Fibroblast of lung (primary cell): ENCODE results near the gene ATP11C. TPM values are rescaled to one million over a fixed set of nuclear protein-coding genes. Genes with fewer than 3 reads are reported as not detected.
A peak's percentile ranks its signal among the peaks of the same experiment; 100 is the strongest.

Experiments used
- DNase-seq, 2 donors: peaks; one replicate each; pipeline versions ENCODE4 v3.0.0 to v3.0.0-alpha.2; 2010; ENCODE audit warnings: low read depth in 2 of 2
- H2AFZ ChIP-seq: 2 replicates; pipeline ENCODE4 v1.5.1; 2012; ENCODE audit warnings: low read length, control low read depth, inconsistent platforms
- H3K27ac ChIP-seq: 2 replicates; pipeline ENCODE4 v1.5.1; 2011; ENCODE audit warnings: low read length, control low read depth; ENCODE audit not compliant: insufficient read depth
- H3K27me3 ChIP-seq: 2 replicates; pipeline ENCODE4 v1.5.1; 2011; ENCODE audit warnings: mild to moderate bottlenecking, low read length; ENCODE audit not compliant: control insufficient read depth, insufficient read depth
- H3K36me3 ChIP-seq: 2 replicates; pipeline ENCODE4 v1.5.1; 2011; ENCODE audit warnings: low read length; ENCODE audit not compliant: control insufficient read depth, insufficient read depth
- H3K4me1 ChIP-seq: 2 replicates; pipeline ENCODE4 v1.5.1; 2011; ENCODE audit warnings: low read length; ENCODE audit not compliant: control insufficient read depth, insufficient read depth; ENCODE audit errors: extremely low read depth
- H3K4me2 ChIP-seq: 2 replicates; pipeline ENCODE4 v1.5.1; 2011; ENCODE audit warnings: low read length, control low read depth; ENCODE audit not compliant: insufficient read depth; ENCODE audit errors: extremely low read depth
- H3K4me3 ChIP-seq, 4 experiments: fragments of 200-600 bp in 1 of 4; sonication (generic) in 1 of 4; replicated peaks in 1 of 4; 2 replicates each; pipeline ENCODE4 v1.5.1; 2011 to 2016; ENCODE audit warnings: low read length in 4 of 4, low read depth in 3 of 4, mild to moderate bottlenecking in 3 of 4, control low read depth in 2 of 4, inconsistent platforms in 1 of 4, mixed read lengths in 1 of 4; ENCODE audit not compliant: insufficient read depth in 1 of 4; ENCODE audit errors: control extremely low read depth in 1 of 4
- H3K79me2 ChIP-seq: 2 replicates; pipeline ENCODE4 v1.5.1; 2012; ENCODE audit warnings: mild to moderate bottlenecking, low read length, inconsistent platforms; ENCODE audit not compliant: control insufficient read depth, insufficient read depth
- H3K9ac ChIP-seq: 2 replicates; pipeline ENCODE4 v1.5.1; 2011; ENCODE audit warnings: mild to moderate bottlenecking, low read length, control low read depth; ENCODE audit not compliant: insufficient read depth
- H3K9me3 ChIP-seq: 2 replicates; pipeline ENCODE4 v1.5.1; 2012; ENCODE audit warnings: low read depth, low read length; ENCODE audit not compliant: control insufficient read depth, insufficient read depth
- H4K20me1 ChIP-seq: 2 replicates; pipeline ENCODE4 v1.5.1; 2011; ENCODE audit warnings: low read length; ENCODE audit not compliant: control insufficient read depth, insufficient read depth; ENCODE audit errors: extremely low read depth
- CTCF ChIP-seq, 2 donors: IDR thresholded peaks in 1 of 2; conservative IDR thresholded peaks in 1 of 2; 1 replicate in 1 of 2; 2 replicates in 1 of 2; pipeline ENCODE4 v1.5.1; 2011 to 2012; ENCODE audit warnings: low read length in 2 of 2, control low read depth in 1 of 2, inconsistent platforms in 1 of 2, low read depth in 1 of 2, mild to moderate bottlenecking in 1 of 2
- EZH2 ChIP-seq: IDR thresholded peaks from 2 replicates; pipeline ENCODE4 v1.5.1; 2012; ENCODE audit warnings: low read length, control low read depth, mild to moderate bottlenecking; ENCODE audit errors: missing control alignments
- polyA plus RNA-seq, 2 donors: library from polyadenylated mRNA; depleted of rRNA in 1 of 2; stranded (reverse) in 1 of 2; unstranded in 1 of 2; fragments of >200 nt; gene quantifications; 2 replicates each; pipeline ENCODE4 v1.2.1, GENCODE V29; 2011 to 2012; ENCODE audit warnings: missing spikeins in 1 of 2
- total RNA-seq: library from RNA; depleted of rRNA; stranded (reverse); fragments of >200 nt; gene quantifications from 2 replicates; pipeline ENCODE4 v1.2.1, GENCODE V29; 2014

The ATP11C gene
- total and polyA plus RNA-seq, 2 donors (not counting 1 experiment from before 2014, with no cell fraction given) = 47.7 to 68.0 TPM

GRCh38 chrX:139851730-139852129 is 81.1 kb downstream of the ATP11C start:
- Histone ChIP-seq H4K20me1 (no peaks in the 10 kb centered on the region), H3K9me3 (no peaks in the 10 kb centered on the region), H3K36me3 (no peaks in the 10 kb centered on the region), H3K79me2 (no peaks in the 10 kb centered on the region), H3K9ac (no peak overlapping the region), H2AFZ (no peak overlapping the region), H3K4me1 (no peaks in the 10 kb centered on the region), H3K27me3 (no peaks in the 10 kb centered on the region), H3K27ac (no peak overlapping the region), H3K4me3 (no peak overlapping the region), H3K4me2 (no peak overlapping the region)
- DNase-seq = peak in 1 of 2 donors; percentile 77
- no peak for TF ChIP-seq EZH2
- TF ChIP-seq CTCF (conservative IDR thresholded peaks at IDR 0.05 in 1 of 2, IDR thresholded peaks at IDR 0.05 in 1 of 2; ENCODE audit: low read depth in 1 of 2, low read length in 2 of 2) = no peak

DNA sequence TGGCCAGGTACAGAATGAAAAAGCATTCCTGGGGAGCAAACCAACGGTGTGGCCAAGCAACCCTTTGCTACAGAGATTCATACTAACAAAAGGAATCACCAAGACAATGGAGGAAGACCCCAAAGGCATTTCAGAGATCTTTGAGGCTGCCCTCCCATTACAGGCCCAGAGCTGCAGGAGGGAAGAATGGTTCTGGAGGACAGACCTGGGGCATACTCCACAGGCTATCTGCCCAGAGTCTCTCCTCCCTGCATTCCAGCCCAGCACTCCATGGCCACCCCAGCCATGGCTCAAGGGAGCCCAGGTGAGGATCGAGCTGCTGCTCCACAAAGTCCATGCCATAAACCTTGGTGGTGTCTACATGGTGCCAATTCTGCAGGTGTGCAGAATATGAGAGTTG is 81.9 kb downstream of the ATP11C start:
- Histone ChIP-seq H3K36me3 (no peaks in the 10 kb centered on the region), H3K79me2 (no peaks in the 10 kb centered on the region), H3K9ac (no peak overlapping the region), H3K9me3 (no peaks in the 10 kb centered on the region), H3K4me2 (no peak overlapping the region), H3K4me3 (no peak overlapping the region), H4K20me1 (no peaks in the 10 kb centered on the region), H3K4me1 (no peaks in the 10 kb centered on the region), H3K27ac (no peak overlapping the region), H2AFZ (no peak overlapping the region), H3K27me3 (no peaks in the 10 kb centered on the region)
- no peak for DNase-seq
- TF ChIP-seq EZH2 = no peak
- TF ChIP-seq CTCF (conservative IDR thresholded peaks at IDR 0.05 in 1 of 2, IDR thresholded peaks at IDR 0.05 in 1 of 2; ENCODE audit: low read depth in 1 of 2, low read length in 2 of 2) = no peak

GRCh38 chrX:139844884-139845283 is 88.0 kb downstream of the ATP11C start:
- no peak overlapping the region for H3K4me2 ChIP-seq
- no peak overlapping the region for H3K4me3 ChIP-seq
- no peaks in the 10 kb centered on the region for H3K79me2 ChIP-seq
- DNase-seq = no peak
- no peak overlapping the region for H3K27ac ChIP-seq
- no peaks in the 10 kb centered on the region for H3K9me3 ChIP-seq
- no peak overlapping the region for H2AFZ ChIP-seq
- H4K20me1 ChIP-seq = no peaks in the 10 kb centered on the region
- H3K9ac ChIP-seq = no peak overlapping the region
- no peak for TF ChIP-seq CTCF (conservative IDR thresholded peaks at IDR 0.05 in 1 of 2, IDR thresholded peaks at IDR 0.05 in 1 of 2; ENCODE audit: low read depth in 1 of 2, low read length in 2 of 2)
- no peak for TF ChIP-seq EZH2
- H3K36me3 ChIP-seq = no peaks in the 10 kb centered on the region
- H3K27me3 ChIP-seq = no peaks in the 10 kb centered on the region
- H3K4me1 ChIP-seq = no peaks in the 10 kb centered on the region
